ENCODE data around the gene TSHZ1. TPM values are rescaled to one million over a fixed set of nuclear protein-coding genes. Genes with fewer than 3 reads are reported as not detected.

The TSHZ1 gene, protein sequence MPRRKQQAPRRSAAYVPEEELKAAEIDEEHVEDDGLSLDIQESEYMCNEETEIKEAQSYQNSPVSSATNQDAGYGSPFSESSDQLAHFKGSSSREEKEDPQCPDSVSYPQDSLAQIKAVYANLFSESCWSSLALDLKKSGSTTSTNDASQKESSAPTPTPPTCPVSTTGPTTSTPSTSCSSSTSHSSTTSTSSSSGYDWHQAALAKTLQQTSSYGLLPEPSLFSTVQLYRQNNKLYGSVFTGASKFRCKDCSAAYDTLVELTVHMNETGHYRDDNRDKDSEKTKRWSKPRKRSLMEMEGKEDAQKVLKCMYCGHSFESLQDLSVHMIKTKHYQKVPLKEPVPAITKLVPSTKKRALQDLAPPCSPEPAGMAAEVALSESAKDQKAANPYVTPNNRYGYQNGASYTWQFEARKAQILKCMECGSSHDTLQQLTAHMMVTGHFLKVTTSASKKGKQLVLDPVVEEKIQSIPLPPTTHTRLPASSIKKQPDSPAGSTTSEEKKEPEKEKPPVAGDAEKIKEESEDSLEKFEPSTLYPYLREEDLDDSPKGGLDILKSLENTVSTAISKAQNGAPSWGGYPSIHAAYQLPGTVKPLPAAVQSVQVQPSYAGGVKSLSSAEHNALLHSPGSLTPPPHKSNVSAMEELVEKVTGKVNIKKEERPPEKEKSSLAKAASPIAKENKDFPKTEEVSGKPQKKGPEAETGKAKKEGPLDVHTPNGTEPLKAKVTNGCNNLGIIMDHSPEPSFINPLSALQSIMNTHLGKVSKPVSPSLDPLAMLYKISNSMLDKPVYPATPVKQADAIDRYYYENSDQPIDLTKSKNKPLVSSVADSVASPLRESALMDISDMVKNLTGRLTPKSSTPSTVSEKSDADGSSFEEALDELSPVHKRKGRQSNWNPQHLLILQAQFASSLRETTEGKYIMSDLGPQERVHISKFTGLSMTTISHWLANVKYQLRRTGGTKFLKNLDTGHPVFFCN (N-terminal part only)
- total RNA-seq (31.3 TPM), polyA plus RNA-seq (ENCODE audit: insufficient read depth, low read depth, low replicate concordance) (7.0 TPM)
- long read RNA-seq, donor 1, full-length matches to known transcripts = 47 of 47 reads
- long read RNA-seq, donor 1, partial matches to known transcripts = 0 of 47 reads
- long read RNA-seq, donor 1, other reads (novel, unspliced or antisense) = 0 of 47 reads
- long read RNA-seq, donor 2, full-length matches to known transcripts = 31 of 31 reads
- long read RNA-seq, donor 2, partial matches to known transcripts = 0 of 31 reads
- long read RNA-seq, donor 2, other reads (novel, unspliced or antisense) = 0 of 31 reads
- long read RNA-seq, donor 3, full-length matches to known transcripts = 46 of 51 reads
- long read RNA-seq, donor 3, partial matches to known transcripts = 5 of 51 reads
- long read RNA-seq, donor 3, other reads (novel, unspliced or antisense) = 0 of 51 reads
- long read RNA-seq, donor 4, full-length matches to known transcripts = 35 of 35 reads
- long read RNA-seq, donor 4, partial matches to known transcripts = 0 of 35 reads
- long read RNA-seq, donor 4, other reads (novel, unspliced or antisense) = 0 of 35 reads
- long read RNA-seq, donor 5, full-length matches to known transcripts = 5 of 5 reads
- long read RNA-seq, donor 5, partial matches to known transcripts = 0 of 5 reads
- long read RNA-seq, donor 5, other reads (novel, unspliced or antisense) = 0 of 5 reads
- long read RNA-seq, donor 6, full-length matches to known transcripts = 14 of 14 reads
- long read RNA-seq, donor 6, partial matches to known transcripts = 0 of 14 reads
- long read RNA-seq, donor 6, other reads (novel, unspliced or antisense) = 0 of 14 reads
- long read RNA-seq, donor 7, full-length matches to known transcripts = 24 of 25 reads
- long read RNA-seq, donor 7, partial matches to known transcripts = 0 of 25 reads
- long read RNA-seq, donor 7, other reads (novel, unspliced or antisense) = 1 of 25 reads
- long read RNA-seq, donor 8, full-length matches to known transcripts = 33 of 33 reads
- long read RNA-seq, donor 8, partial matches to known transcripts = 0 of 33 reads
- long read RNA-seq, donor 8, other reads (novel, unspliced or antisense) = 0 of 33 reads
- long read RNA-seq, donor 9, full-length matches to known transcripts = 19 of 19 reads
- long read RNA-seq, donor 9, partial matches to known transcripts = 0 of 19 reads
- long read RNA-seq, donor 9, other reads (novel, unspliced or antisense) = 0 of 19 reads
- long read RNA-seq, donor 10, full-length matches to known transcripts = 48 of 48 reads
- long read RNA-seq, donor 10, partial matches to known transcripts = 0 of 48 reads
- long read RNA-seq, donor 10, other reads (novel, unspliced or antisense) = 0 of 48 reads

DNA sequence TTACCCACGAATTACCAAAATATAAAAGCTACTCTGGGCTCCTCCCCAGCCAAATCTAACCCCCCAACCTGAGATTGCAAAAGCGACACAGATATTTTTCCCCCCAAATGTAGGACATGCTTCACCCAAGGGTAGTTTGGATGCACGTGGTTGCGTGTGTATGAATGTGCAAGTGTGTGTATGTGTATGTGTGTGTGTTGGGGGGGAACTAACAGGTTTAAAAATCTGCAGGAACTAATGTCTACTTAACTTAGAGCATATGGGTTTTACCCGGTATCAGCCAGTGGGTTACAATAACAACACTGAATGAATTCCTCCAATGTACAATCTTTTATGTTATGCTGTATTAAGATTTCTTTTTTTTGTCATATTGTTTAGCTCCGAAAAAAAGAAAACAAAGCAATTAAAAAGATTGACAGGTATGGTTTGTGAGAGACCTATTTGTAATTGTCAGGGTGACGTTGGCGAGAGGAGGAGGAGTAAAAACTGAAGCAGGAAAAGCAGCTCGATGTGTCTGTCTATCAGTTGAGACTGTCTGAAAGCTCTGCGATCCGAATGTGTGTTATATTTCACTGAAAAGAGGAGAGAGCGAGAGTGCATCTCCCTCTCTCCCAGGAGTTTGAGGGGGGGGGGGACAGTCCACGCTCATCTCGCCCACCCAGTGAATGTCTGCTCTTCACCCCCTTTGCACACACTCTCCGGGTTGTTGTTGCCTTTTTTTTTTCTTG is at the start of gene TSHZ1:
TSS of gene TSHZ1 (plus strand) at position 524 of the 728 bp plus-strand sequence. CDS start 1,080 bp downstream, outside the sequence.
- H3K9ac ChIP-seq (ENCODE audit: low read length in 3 of 3) = peak within 1 kb of the TSS; percentile 76 to 85 (median 78)
- H3K27me3 ChIP-seq (ENCODE audit: control insufficient read depth, insufficient read depth, low read length) = no peaks in the 10 kb centered on the region
- FAIRE-seq (peak; percentile 3), DNase-seq (peak in 4 of 5 donors; percentile 81 to 96 (median 91))
- H3K27ac ChIP-seq (ENCODE audit: low read depth in 2 of 2, low read length in 2 of 2) = peak within 1 kb of the TSS; percentile 96
- intact Hi-C loops (cut with DNase I) = no loop called here
- no peaks in the 10 kb centered on the region for H3K36me3 ChIP-seq (ENCODE audit: control insufficient read depth in 2 of 3, insufficient read depth in 3 of 3, low read length in 3 of 3)
- H3K4me1 ChIP-seq (ENCODE audit: control insufficient read depth in 2 of 3, insufficient read depth in 2 of 3, low read depth in 1 of 3, low read length in 3 of 3) = peaks cover 3 to 32% (median 20%) of the 10 kb centered on the region in 3 donors
- H3K4me3 ChIP-seq (ENCODE audit: low read length in 3 of 3) = peak within 1 kb of the TSS; percentile 78 to 87 (median 84)
- no peaks in the 10 kb centered on the region for H3K9me3 ChIP-seq (ENCODE audit: control insufficient read depth in 2 of 3, insufficient read depth in 1 of 3, low read length in 3 of 3)
- TF ChIP-seq, protein P1, sequence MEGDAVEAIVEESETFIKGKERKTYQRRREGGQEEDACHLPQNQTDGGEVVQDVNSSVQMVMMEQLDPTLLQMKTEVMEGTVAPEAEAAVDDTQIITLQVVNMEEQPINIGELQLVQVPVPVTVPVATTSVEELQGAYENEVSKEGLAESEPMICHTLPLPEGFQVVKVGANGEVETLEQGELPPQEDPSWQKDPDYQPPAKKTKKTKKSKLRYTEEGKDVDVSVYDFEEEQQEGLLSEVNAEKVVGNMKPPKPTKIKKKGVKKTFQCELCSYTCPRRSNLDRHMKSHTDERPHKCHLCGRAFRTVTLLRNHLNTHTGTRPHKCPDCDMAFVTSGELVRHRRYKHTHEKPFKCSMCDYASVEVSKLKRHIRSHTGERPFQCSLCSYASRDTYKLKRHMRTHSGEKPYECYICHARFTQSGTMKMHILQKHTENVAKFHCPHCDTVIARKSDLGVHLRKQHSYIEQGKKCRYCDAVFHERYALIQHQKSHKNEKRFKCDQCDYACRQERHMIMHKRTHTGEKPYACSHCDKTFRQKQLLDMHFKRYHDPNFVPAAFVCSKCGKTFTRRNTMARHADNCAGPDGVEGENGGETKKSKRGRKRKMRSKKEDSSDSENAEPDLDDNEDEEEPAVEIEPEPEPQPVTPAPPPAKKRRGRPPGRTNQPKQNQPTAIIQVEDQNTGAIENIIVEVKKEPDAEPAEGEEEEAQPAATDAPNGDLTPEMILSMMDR (IDR thresholded peaks at IDR 0.05; ENCODE audit: borderline replicate concordance, extremely low read depth, insufficient read depth) = no peak

DNA sequence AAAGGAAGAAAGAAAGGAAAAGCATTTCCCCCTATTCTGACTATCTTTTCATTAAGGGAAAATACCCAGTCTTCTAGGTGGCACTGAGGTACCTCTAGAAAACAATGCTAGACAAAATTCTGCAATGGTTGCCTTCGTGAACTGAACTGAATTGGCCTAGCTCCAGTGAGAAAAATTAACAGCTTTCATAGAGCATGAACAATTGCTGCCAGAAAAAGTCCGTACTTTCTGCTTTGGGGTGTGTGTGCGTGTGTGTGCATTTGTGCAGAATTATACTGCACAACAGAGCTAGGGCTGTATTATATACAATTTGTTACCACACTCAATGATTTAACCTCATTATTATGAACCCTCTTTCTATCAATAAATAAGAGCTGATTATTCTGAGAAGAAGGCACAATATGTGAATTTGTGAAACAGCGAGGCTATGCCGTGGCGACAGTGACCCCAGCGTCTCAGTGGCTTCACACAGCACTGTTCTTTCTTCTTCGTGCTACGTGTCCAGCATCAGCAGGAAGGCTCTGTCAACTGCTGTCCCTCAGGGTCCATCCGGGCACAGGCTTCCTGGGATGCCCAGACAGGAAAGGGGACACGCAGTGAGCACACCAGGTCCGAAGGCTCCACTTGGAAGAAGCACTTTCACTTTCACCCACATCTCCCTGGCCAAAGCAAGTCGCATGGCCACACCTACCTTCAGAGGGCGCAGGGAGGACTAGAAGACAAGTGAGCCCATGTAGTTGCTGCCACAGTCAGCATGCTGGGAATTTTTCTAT is 49.2 kb upstream of the TSHZ1 start:
- no peaks in the 10 kb centered on the region for H3K4me1 ChIP-seq (ENCODE audit: control insufficient read depth in 2 of 3, insufficient read depth in 2 of 3, low read depth in 1 of 3, low read length in 3 of 3)
- no peaks in the 10 kb centered on the region for H3K36me3 ChIP-seq (ENCODE audit: control insufficient read depth in 2 of 3, insufficient read depth in 3 of 3, low read length in 3 of 3)
- intact Hi-C loops (cut with DNase I) = no loop called here
- no peak for FAIRE-seq
- H3K27me3 ChIP-seq (ENCODE audit: control insufficient read depth, insufficient read depth, low read length) = no peaks in the 10 kb centered on the region
- H3K9ac ChIP-seq (ENCODE audit: low read length in 3 of 3) = no peak overlapping the region
- TF ChIP-seq, protein P1 (IDR thresholded peaks at IDR 0.05; ENCODE audit: borderline replicate concordance, extremely low read depth, insufficient read depth) = no peak
- no peaks in the 10 kb centered on the region for H3K9me3 ChIP-seq (ENCODE audit: control insufficient read depth in 2 of 3, insufficient read depth in 1 of 3, low read length in 3 of 3)
- H3K27ac ChIP-seq (ENCODE audit: low read depth in 2 of 2, low read length in 2 of 2) = no peak overlapping the region
- DNase-seq = peak in 1 of 5 donors; percentile 10
- peak overlapping the region in 2 of 3 donors; percentile 5 to 49 for H3K4me3 ChIP-seq (ENCODE audit: low read length in 3 of 3)
